SIG-M5 (cell line): ENCODE measurements around the gene ZNF350.
"Not testable (repeated sequence)": the region's sequence is repeated elsewhere in the genome, so short reads cannot be mapped to it uniquely, and the experiment has no call there.

Source experiments
- DNase-seq: peaks from one replicate; lab custom pipeline; 2025; lab: John Stamatoyannopoulos, UW

Gene ZNF350

GRCh38 chr19:51971624-51972023 is 15.0 kb downstream of the ZNF350 start:
- no peak for DNase-seq

DNA sequence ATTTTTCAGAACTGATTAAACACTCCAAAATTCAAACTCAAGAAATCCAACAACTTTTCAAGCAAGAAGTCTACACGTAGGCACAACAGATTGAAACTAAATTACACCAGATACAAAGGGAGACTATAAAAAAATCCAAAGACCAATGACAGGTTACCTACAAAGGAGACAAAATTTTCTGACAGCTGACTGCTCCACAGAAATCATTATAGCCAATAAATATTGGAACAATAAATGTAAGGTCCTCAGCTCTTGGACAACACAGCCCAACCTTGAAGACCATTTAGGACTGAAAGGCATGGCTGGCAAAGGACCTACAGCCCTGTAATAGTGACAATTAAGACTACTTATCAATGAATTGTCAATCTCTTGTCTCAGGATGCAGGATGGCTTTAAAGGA is 15.9 kb downstream of the ZNF350 start:
- no peak for DNase-seq

DNA sequence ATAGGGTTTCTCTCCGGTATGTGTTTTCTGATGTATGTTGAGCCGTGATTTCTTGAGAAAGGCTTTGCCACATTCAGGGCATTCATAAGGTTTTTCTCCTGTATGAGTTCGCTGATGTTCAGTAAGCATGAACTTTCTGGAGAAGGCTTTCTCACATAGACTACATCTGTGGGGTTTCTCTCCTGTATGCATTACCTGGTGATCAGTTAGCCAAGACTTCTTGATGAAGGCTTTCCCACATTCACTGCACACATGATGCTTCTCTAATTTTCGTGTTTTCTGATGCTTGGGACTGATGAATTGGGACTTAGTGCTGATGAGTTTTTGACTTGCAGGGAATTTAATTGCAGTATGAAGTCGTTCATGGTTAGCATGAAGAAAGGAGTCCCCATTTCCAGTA is 21.1 kb downstream of the ZNF350 start:
- no peak for DNase-seq

- DNase-seq: not testable (repeated sequence)
Measured at GRCh38 chr19:51960621-51961233, 25.9 kb downstream of the ZNF350 start.

DNA sequence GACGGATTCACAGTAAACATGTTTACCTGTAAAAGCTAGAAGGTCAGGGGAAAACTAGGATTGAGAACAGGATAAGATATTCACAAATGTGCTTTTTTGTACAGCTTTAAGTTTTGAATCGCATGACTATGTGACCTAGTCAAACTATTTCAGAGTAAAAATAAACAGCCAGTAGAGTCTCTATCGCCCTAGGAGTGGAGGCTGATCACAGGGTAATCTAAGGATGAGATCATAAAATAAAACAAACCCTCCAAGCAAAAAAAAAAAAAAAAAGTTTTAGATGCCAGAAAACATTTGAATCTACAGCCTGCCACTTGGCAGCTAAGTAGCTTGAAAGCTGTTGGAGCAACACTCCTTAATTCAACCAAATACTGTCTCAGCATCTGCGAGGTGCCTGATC is 26.8 kb downstream of the ZNF350 start:
- no peak for DNase-seq

DNA sequence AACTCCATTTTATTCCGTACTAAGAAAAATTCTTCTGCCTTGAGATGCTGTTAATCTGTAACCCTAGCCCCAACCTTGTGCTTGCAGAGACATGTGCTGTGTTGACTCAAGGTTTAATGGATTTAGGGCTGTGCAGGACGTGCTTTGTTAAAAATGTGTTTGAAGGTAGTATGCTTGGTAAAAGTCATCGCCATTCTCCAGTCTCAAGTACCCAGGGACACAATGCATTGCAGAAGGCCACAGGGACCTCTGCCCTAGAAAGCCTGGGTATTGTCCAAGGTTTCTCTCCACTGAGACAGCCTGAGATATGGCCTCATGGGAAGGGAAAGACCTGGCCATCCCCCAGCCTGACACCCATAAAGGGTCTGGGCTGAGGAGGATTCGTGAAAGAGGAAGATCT is 28.8 kb downstream of the ZNF350 start:
- not testable (repeated sequence) for DNase-seq

DNA sequence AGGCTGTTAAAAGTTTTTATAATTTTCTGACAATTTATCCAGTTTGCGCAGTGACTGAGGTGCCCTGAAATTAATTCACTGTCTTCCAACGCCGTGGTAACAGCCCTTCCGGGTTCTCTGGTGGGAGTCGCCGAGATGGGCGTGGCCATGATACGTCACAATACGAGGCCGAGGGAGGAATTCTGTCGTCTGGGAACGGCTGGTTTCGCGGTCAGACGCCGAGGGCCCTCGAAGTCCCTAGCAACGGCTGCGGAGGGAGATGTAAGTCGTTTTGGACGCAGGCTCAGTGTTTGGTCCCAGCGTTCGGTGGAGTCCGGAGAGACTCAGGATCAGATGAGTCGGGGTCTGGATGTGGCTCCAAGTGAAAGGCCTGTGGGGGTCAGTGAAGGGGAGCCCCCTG is 37.7 kb downstream of the ZNF350 start:
- DNase-seq: no peak

DNA sequence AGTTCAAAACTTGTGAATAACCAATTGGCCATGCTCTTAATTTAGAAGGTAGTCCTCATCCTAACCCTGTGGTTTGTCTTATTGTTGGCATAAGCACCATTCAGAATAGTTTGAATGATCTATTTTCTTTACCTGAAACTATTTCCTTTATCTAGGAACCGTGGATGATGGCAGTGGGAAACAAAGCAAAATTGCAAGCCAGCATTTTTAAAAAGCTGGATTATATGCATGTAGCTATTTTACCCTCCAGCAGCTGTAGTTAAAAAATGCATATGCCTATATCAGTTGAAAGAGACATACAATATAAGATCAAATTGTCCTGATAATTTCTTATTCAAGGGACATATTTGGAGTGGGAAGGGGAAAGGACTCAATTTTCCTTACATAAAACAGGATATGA is 40.0 kb downstream of the ZNF350 start:
- DNase-seq: no peak

DNA sequence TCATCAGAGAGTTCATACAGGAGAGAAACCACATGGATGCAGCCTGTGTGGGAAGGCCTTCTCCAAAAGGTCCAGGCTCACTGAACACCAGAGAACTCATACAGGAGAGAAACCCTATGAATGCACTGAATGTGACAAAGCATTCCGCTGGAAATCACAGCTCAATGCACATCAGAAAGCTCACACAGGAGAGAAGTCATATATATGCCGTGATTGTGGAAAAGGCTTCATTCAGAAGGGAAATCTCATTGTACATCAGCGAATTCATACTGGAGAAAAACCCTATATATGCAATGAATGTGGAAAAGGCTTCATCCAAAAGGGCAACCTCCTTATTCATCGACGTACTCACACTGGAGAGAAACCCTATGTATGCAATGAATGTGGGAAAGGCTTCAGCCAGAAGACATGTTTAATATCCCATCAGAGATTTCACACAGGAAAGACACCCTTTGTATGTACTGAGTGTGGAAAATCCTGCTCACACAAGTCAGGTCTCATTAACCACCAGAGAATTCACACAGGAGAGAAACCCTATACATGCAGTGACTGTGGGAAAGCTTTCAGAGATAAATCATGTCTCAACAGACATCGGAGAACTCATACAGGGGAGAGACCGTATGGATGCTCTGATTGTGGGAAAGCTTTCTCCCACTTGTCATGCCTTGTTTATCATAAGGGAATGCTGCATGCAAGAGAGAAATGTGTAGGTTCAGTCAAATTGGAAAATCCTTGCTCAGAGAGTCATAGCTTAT is 41.7 kb downstream of the ZNF350 start:
- no peak for DNase-seq

GRCh38 chr19:51938936-51939335 is 47.7 kb downstream of the ZNF350 start:
- DNase-seq: no peak

DNA sequence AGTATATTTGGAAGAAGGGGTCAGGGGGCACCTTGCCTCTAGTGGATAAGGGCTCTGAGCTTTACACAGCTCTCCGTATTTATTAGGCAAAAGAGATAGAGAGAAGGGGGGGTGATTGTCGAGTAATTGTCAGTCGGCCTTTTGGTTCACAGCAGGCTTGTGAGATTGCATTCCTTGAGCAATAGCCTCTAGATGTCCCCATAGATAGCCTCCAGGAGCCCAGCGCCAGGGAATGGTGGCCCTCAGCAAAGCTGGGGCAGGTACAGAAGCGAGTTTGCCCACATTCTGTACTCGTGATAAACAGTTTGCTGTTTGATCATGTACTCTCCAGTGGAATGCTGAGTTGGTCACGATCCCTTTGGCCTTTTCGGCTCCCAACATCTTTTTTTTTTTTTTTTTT is 54.7 kb downstream of the ZNF350 start:
- no peak for DNase-seq

DNA sequence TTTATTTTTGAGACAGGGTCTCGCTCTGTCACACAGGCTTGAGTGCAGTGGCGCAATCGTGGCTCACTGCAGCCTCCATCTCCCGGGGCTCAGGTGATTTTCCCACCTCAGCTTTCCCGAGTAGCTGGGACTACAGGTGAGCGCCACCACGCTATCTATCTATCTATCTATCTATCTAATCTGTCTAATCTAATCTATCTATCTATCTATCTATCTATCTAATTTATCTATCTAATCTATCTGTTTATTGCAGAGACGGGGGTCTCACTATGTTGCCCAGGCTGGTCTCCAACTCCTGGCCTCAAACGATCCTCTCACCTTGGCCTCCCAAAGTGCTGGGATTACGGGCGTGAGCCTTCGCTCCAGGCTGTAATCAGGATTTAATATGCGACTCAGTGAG is 58.8 kb downstream of the ZNF350 start:
- no peak for DNase-seq

GRCh38 chr19:51926784-51927741 is 59.6 kb downstream of the ZNF350 start, which contains the start of gene ZNF613:
TSS of gene ZNF613 (plus strand) at chr19:51927472. CDS start at chr19:51936221, 8,749 bp downstream.
- no peak for DNase-seq

DNA sequence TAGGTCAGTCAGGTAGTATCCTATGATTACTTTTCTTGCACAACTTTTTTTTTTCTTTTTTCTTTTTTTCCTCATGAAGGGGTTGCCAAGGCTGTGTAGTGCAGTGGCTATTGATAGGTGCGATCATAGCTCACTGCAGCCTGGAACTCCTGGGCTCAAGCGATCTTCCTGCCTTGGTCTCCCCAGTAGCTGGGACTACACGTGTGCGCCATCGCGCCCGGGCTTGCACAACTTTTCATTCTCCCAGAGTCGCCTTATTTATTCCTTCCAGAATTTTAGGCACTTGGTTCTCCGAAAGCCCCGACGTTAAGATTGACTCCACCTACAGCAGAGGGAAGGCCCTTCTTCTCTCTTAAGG is 60.2 kb downstream of the ZNF350 start:
- DNase-seq: no peak

DNA sequence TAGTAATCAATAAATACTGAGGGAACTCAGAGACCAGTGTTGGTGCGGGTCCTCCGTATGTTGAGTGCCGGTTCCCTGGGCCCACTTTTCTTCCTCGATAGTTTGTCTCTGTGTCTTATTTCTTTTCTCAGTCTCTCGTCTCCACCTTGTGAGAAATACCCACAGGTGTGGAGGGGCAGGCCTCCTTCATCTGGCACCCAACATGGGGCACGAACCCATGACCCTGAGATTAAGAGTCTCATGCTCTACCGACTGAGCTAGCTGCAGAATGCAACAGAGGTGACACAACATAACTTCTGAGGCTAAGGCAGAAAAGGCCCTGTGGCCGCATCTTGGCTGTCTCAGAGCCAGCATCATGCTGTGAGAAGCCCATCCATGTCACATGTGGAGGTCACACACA is 64.7 kb downstream of the ZNF350 start:
- no peak for DNase-seq

DNA sequence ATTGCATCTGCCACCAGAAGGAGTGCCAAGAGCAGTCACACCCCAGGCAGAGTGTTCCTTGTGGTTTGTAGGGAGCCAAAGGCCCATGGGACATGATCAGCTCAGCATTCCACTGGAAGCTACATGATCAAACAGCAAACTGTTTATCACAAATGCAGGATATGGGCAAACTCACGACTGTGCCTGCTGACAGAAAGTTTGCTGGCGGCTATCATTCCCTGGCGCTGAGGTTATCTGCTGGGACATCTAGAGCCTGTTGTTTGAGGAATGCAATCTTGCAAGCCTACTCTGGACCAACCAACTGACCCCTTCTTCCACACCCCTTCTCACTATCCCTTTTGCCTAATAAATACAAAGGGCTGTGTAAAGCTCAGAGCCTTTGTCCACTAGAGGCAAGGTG is 67.0 kb downstream of the ZNF350 start:
- no peak for DNase-seq

DNA sequence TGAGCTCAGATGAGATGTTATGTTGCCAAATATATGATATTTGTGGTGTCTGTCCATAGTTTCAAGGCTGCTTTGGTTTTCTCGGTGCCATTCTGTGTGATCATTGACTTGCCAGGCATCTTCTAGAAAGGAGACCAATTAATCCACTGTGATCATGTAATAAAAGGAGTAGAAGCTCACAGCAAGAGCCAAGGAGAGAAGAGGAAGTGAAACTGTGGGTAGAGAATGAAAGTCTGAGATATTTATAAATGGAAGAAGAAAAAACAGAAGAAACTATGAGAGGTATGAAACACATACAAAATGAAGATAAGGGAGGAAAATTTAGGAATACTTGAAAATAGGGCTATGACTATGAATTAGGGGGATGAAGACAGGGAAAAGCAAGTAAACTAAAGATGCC is 70.5 kb downstream of the ZNF350 start:
- no peak for DNase-seq

DNA sequence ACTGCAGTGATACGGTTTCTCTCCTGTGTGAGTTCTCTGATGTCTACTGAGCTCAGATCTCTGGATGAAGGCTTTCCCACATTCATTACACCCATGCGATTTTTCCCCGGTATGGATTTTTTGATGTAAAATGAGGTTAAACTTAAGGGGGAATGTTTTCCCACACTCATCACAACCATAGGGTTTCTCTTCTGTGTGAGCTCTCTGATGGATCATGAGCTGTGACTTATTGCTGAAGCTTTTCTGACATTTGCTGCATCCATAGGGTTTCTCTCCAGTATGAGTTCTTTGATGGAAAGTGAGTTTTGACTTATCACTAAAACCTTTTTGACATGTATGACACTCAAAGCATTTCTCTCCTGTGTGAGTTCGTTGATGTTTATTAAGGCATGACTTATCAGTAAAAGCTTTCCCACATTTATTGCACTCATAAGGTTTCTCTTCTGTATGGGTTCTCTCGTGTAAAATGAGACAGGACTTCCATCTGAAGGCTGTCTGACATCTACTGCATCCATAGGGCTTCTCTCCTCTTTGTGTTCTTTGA is 71.2 kb downstream of the ZNF350 start:
- no peak for DNase-seq
